ENCODE data around the gene DCAF11.

Gene DCAF11

GRCh38 chr14:24096545-24097181 is 17.9 kb upstream of the DCAF11 start:
- DNase-seq (ENCODE audit: low read depth), result no peak
- H3K4me3 ChIP-seq (ENCODE audit: low read length), result no peak overlapping the region
- TF ChIP-seq CTCF (IDR thresholded peaks at IDR 0.05; ENCODE audit: insufficient read depth, low read depth, low read length, missing control alignments), result no peak

GRCh38 chr14:24098229-24098926 is 16.2 kb upstream of the DCAF11 start:
- no peak for DNase-seq (ENCODE audit: low read depth)
- TF ChIP-seq CTCF (IDR thresholded peaks at IDR 0.05; ENCODE audit: insufficient read depth, low read depth, low read length, missing control alignments), result no peak
- no peak overlapping the region for H3K4me3 ChIP-seq (ENCODE audit: low read length)

DNA sequence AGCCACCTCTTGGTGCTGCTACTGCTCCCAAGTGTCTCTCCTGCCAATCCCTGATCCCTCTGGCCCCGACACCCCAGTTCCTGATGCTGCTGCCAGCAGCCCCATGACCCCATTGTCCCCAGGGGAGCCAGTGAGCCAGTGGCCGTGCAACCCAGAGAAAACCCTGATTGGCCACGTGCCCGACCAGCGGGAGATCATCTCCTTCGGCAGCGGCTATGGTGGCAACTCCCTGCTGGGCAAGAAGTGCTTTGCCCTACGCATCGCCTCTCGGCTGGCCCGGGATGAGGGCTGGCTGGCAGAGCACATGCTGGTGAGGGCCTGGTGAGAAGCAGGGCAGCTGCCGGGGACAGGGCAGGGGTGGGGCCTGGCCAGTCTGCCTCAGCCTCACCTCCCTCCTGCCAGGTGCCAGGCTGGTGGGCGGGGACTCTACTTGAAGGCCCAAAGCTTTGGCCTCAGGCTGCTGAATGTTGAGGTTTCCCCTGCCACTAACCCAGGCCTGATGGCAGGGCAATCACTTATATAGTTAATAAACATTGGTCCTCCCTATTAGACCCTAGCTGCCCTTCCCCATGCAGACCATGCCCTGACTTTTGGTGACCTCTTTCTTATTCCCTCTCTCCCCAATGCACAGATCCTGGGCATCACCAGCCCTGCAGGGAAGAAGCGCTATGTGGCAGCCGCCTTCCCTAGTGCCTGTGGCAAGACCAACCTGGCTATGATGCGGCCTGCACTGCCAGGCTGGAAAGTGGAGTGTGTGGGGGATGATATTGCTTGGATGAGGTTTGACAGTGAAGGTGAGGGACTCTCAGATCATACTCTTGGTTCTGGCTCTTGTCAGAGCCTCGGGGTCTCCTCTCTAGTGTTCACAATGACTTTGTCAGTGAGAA is 15.4 kb upstream of the DCAF11 start:
- no peak for TF ChIP-seq CTCF (IDR thresholded peaks at IDR 0.05; ENCODE audit: insufficient read depth, low read depth, low read length, missing control alignments)
- H3K4me3 ChIP-seq (ENCODE audit: low read length), result no peak overlapping the region
- DNase-seq (ENCODE audit: low read depth), result no peak

GRCh38 chr14:24100197-24100981 is 14.2 kb upstream of the DCAF11 start:
- no peak for DNase-seq (ENCODE audit: low read depth)
- no peak for TF ChIP-seq CTCF (IDR thresholded peaks at IDR 0.05; ENCODE audit: insufficient read depth, low read depth, low read length, missing control alignments)
- no peak overlapping the region for H3K4me3 ChIP-seq (ENCODE audit: low read length)

DNA sequence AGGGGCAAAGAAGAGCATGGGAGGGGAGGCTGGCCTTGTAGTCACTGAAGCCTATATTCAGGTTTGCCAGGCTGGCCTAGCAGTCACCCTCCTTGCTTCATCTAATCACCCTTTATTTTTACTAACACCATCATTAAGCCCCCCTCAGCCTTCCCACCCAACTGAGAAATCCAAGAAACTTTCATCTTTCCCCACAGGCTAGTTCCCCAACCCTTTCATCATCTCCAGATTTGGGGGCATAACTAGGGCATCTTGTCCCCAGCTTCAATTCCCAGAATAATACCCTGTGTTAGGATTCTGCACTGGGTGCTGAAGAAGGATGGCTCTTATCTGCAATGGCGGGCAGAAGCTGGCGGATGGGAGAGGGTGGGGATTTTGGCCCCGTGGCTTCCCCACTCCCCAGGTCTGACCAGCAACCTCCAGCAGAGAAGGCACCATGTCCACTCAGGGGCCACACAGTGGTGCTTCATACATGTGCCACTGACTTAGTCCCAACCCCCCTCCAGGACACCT is 13.5 kb upstream of the DCAF11 start:
- no peak for DNase-seq (ENCODE audit: low read depth)
- TF ChIP-seq CTCF (IDR thresholded peaks at IDR 0.05; ENCODE audit: insufficient read depth, low read depth, low read length, missing control alignments), result no peak
- H3K4me3 ChIP-seq (ENCODE audit: low read length), result no peak overlapping the region

DNA sequence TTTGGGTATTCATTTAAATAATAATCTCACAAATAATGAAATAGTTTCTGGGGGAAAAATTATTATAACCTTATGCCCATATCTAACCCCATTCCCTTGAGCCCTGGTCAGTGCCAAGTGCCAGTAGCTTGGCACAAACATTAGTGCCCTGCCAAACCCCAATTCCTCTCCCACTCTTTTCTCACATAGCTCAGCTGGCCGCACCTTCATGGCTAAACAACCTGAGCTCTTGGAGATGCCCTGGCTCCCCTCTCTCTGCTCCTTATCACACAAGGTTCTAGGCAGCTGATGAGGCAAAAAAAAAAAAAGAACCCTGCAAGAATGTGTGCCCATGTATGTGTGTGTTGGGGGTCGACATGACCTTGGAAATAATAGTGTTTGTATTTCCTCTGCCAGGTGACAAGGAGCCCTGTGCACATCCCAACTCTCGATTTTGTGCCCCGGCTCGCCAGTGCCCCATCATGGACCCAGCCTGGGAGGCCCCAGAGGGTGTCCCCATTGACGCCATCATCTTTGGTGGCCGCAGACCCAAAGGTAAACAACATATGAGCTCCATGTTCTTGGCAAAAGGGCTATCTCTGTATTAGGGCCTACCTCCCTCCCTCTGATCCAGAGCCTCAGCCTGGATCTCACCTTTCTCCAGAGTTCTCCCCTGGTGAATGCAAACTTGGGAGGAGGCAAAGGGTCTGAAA is 12.1 kb upstream of the DCAF11 start:
- no peak overlapping the region for H3K4me3 ChIP-seq (ENCODE audit: low read length)
- DNase-seq (ENCODE audit: low read depth), result no peak
- no peak for TF ChIP-seq CTCF (IDR thresholded peaks at IDR 0.05; ENCODE audit: insufficient read depth, low read depth, low read length, missing control alignments)

Data from epithelial cell of esophagus (primary cell).